ENCODE measurements around the gene NUDT11. TPM values are rescaled to one million over a fixed set of nuclear protein-coding genes. Genes with fewer than 3 reads are reported as not detected.

The NUDT11 gene
- total RNA-seq, 1 experiment from 2014 or later = 23.6 TPM

DNA sequence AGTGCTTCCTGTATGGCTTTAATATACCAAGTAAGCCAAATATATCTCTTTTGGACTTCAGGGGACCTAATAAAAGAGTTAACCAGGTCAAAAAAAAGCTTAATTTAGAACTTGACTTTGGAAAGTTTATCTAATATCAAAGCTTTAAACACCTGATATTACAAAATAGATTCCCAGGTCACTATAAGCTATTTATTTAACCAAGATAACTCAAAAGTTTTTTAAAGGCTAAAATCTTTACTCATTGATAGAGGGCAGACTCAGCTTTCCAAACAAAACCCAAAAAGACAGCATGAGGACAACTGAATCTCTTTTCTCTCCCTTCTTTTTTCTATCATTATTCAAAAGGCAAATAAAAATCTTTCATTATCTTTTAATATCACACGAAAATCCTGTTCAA, 19.5 kb downstream of the NUDT11 start:
- H3K56ac ChIP-seq (ENCODE audit: insufficient read length, low read depth, low read length) = no peak overlapping the region
- no peak overlapping the region for H3T11ph ChIP-seq (ENCODE audit: low read length)
- TF ChIP-seq, protein P1, sequence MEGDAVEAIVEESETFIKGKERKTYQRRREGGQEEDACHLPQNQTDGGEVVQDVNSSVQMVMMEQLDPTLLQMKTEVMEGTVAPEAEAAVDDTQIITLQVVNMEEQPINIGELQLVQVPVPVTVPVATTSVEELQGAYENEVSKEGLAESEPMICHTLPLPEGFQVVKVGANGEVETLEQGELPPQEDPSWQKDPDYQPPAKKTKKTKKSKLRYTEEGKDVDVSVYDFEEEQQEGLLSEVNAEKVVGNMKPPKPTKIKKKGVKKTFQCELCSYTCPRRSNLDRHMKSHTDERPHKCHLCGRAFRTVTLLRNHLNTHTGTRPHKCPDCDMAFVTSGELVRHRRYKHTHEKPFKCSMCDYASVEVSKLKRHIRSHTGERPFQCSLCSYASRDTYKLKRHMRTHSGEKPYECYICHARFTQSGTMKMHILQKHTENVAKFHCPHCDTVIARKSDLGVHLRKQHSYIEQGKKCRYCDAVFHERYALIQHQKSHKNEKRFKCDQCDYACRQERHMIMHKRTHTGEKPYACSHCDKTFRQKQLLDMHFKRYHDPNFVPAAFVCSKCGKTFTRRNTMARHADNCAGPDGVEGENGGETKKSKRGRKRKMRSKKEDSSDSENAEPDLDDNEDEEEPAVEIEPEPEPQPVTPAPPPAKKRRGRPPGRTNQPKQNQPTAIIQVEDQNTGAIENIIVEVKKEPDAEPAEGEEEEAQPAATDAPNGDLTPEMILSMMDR (conservative IDR thresholded peaks at IDR 0.05) = no peak
- H2BK12ac ChIP-seq (ENCODE audit: insufficient read length, low read depth, low read length) = no peak overlapping the region
- H3K4me1 ChIP-seq (ENCODE audit: insufficient read depth, low read length) = no peaks in the 10 kb centered on the region
- H3K23ac ChIP-seq (ENCODE audit: insufficient read length, low read depth, low read length) = no peak overlapping the region
- no peak overlapping the region for H3K27ac ChIP-seq (ENCODE audit: insufficient read length, low read depth, low read length)
- Mint-ChIP-seq H3K4me1 (peaks cover 0 to 3% of the 10 kb centered on the region in 2 experiments; a peak in 1 of 4 replicates), H3K27ac (no peak overlapping the region), H3K9me3 (peaks cover 62 to 66% of the 10 kb centered on the region in 2 experiments), H3K27me3 (ENCODE audit: low read depth) (no peaks in the 10 kb centered on the region), H3K4me3 (no peak overlapping the region), H3K36me3 (ENCODE audit: insufficient read depth in 1 of 3, low read depth in 3 of 3) (peaks cover 6 to 15% (median 9%) of the 10 kb centered on the region in 3 experiments; a peak in 6 of 7 replicates)
- peaks cover 16% of the 10 kb centered on the region for H3K9me3 ChIP-seq (ENCODE audit: control insufficient read depth, low read depth, low read length)
- no peak overlapping the region for H2BK120ac ChIP-seq (ENCODE audit: low read depth, low read length, poor library complexity, severe bottlenecking)
- no peak overlapping the region for H2BK20ac ChIP-seq (ENCODE audit: low read depth, low read length, poor library complexity, severe bottlenecking)
- H4K8ac ChIP-seq (replicated peaks; ENCODE audit: insufficient read length, low read depth, low read length) = no peak overlapping the region
- H4K5ac ChIP-seq (ENCODE audit: insufficient read length, low read depth, low read length) = no peak overlapping the region
- no peak overlapping the region for H2AK5ac ChIP-seq (ENCODE audit: insufficient read length, low read length)
- DNase-seq = no peak
- no peaks in the 10 kb centered on the region for H4K20me1 ChIP-seq (ENCODE audit: control insufficient read depth, insufficient read depth, insufficient read length)
- H2AFZ ChIP-seq (ENCODE audit: low read length) = no peak overlapping the region
- no peaks in the 10 kb centered on the region for H3K79me1 ChIP-seq (ENCODE audit: insufficient read depth, low read depth, low read length, poor library complexity, severe bottlenecking)
- no peaks in the 10 kb centered on the region for H3K23me2 ChIP-seq (ENCODE audit: insufficient read length, low read depth, low read length, poor library complexity, severe bottlenecking)
- H4K91ac ChIP-seq (ENCODE audit: insufficient read length, low read depth, low read length) = no peak overlapping the region
- no peak overlapping the region for H2BK15ac ChIP-seq (ENCODE audit: low read depth, low read length)
- H3K27me3 ChIP-seq (ENCODE audit: insufficient read depth, low read length) = no peaks in the 10 kb centered on the region
- no peaks in the 10 kb centered on the region for H3K79me2 ChIP-seq (ENCODE audit: insufficient read depth, low read length)
- H3K14ac ChIP-seq (ENCODE audit: insufficient read depth, low read length) = no peak overlapping the region
- H2BK5ac ChIP-seq (ENCODE audit: insufficient read length, low read length) = no peak overlapping the region
- no peak overlapping the region for H3K4me2 ChIP-seq (ENCODE audit: insufficient read depth, insufficient read length, low read length)
- no peak overlapping the region for H3K9ac ChIP-seq (ENCODE audit: extremely low read depth, insufficient read length, low read length)
- H3K18ac ChIP-seq (ENCODE audit: insufficient read length, low read depth, low read length) = no peak overlapping the region
- H3K4ac ChIP-seq (ENCODE audit: low read depth, low read length) = no peak overlapping the region
- no CpG with 5 or more reads among the region's 1 CpG for WGBS (ENCODE audit: extremely low coverage, insufficient read length, low lambda C conversion rate)
